T-helper 9 cell (primary cell): ENCODE results near the gene GLIPR2.
"Not testable (repeated sequence)": the region's sequence is repeated elsewhere in the genome, so short reads cannot be mapped to it uniquely, and the experiment has no call there.

Source experiments
- DNase-seq: peaks from one replicate; pipeline ENCODE4 v3.0.0-alpha.2; 2020

The GLIPR2 gene

DNA sequence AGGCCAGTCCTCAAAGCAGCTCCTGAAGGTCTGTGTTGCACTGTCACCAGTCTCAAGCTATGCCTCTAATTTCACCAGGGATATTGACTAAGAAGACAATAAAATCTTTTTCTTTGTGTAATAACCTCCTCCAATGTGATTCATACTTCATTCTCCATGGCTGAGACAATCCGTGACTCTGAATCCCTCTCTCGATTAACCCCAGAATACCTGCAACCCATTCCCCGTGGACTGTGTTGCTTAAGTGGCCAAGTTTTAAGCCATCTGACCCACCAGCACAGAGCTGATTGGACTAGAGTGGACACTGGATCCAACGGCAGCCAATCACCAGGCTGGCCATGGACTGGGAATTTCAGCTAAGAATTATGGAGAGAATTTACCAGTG lies 27.2 kb downstream of the GLIPR2 start:
- DNase-seq, result no peak

DNA sequence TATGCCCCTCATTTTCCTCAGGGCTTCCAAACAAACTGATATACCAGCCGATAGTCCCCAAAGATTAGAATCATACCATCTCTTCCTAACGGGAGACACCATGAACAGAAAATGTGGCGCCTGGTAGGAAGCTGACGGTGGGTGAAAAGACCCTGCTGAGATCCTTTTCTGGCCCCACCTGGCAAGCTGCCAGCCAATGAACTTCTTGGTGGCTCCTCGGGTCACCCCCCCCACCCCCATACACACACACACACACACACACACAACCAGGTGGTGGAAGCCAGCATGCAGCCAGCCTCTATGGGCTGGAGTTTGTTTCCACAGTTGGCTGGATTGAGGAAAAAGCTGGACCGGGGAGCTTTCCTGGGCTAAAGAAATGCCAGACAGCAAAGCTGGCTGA lies 27.8 kb downstream of the GLIPR2 start:
- no peak for DNase-seq

DNA sequence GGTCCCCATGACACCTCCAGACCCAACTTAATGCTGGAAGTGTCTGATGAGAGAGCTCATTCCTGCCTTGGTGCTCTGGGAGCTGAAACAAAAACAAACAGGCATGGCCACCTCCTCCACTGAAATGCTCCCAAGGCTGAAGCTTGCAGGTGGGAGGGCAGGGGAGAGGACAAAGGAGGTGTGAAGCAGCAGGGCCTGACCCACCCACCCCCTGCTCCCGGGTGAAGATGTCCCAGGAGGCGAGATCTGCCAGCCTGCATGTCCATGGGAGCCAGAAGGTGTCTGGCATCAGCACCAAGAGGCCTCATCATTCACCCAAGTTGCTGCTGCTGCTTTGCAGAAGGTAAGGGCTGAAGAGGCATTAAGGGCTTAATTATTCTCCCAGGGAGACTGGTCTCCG lies 28.5 kb downstream of the GLIPR2 start:
- DNase-seq, result no peak

DNA sequence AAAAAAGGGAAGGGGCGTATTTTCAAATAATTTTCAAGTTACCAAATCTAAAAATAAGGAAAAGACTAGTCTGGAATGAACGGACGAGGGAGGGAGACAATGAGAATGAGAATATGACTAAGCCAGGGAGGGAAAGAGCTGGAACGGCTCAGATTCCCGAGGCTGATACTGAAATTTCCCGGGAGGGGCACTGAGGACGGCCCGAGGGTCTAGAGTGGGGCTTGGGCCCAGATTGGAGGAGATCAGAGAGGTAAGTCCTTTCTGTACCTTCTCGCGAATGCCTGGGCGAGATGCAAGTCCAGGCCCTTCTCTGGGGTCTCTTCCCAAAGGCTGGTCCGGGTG lies 29.3 kb downstream of the GLIPR2 start:
- DNase-seq, result no peak

DNA sequence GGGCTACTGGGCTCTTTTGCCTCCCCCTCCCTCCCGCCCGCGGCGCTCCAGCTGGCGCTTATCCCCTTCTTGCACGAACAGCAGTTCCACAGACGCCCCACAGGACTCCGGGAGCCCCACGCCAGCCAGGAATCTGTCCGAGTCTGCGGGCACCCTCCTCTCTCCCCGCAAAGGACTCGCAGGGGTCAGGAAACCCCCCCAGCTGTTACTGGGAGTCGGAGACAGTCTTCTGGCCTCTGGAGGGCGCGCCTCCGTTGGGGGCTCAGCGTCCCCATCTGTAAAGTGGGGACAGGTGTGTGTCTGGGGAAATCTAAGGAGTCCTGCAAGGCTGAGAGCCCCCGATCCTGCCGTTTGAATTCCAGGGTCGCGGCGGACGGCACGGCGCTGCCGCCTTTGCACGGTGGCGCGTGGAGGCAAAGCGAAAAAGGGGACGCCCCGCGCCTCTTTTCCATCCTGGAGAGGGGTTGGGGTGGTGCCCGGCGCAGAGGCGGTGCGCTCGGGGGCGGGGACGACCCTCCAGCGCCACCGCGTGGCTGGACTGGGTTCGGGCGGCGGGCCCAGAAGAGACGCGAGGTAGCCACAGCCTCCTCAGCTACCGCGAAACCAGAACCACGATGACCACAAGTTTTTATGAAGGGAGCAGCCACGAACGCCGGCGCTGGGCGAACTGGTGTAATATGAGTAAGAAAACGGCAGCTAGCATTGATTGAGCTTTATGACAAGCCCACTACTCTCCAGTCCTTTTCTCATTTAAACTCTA lies 29.8 kb downstream of the GLIPR2 start:
- peak; percentile 82 for DNase-seq

DNA sequence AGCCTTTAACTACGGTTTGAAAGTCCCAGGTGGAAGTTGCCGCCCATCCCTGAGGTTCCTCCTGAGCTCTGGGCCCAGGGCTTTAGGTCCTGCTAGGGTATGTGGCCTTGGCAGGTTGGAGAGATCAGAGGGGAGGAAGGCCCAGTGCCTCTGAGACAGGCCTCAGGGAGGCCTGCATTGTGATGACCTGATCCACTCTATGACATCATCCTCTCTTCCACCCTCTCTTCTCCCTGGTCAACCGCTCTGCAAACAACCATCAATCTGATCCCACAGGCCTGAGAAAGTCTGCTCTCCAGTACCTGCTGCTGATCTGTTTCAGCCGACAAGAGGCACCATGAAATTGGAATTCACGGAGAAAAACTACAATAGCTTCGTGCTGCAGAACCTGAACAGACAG lies 32.6 kb downstream of the GLIPR2 start, which contains the start of gene CCIN:
Gene CCIN (plus strand): TSS at position 223 of the 400 bp plus-strand sequence. CDS start 115 bp downstream, at position 338.
- DNase-seq, result no peak

DNA sequence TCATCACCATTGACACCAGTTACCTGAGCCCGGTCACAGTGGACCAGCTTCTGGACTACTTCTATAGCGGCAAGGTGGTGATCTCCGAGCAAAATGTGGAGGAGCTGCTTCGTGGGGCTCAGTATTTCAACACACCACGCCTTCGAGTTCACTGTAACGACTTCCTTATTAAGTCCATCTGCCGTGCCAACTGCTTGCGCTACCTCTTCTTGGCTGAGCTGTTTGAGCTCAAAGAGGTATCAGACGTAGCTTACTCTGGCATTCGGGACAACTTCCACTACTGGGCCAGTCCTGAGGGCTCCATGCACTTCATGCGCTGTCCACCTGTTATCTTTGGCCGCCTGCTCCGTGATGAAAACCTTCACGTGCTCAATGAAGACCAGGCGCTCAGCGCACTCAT lies 33.2 kb downstream of the GLIPR2 start:
- no peak for DNase-seq

DNA sequence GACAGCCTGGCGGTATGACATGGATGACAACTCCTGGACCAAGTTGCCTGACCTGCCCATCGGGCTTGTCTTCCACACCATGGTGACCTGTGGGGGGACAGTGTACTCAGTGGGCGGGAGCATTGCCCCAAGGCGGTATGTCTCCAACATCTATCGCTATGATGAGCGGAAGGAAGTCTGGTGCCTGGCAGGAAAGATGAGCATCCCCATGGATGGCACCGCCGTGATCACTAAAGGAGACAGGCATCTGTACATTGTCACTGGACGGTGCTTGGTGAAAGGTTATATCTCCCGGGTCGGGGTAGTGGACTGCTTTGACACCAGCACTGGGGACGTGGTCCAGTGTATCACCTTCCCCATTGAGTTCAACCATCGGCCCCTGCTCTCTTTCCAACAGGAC lies 34.0 kb downstream of the GLIPR2 start:
- DNase-seq, result no peak

DNA sequence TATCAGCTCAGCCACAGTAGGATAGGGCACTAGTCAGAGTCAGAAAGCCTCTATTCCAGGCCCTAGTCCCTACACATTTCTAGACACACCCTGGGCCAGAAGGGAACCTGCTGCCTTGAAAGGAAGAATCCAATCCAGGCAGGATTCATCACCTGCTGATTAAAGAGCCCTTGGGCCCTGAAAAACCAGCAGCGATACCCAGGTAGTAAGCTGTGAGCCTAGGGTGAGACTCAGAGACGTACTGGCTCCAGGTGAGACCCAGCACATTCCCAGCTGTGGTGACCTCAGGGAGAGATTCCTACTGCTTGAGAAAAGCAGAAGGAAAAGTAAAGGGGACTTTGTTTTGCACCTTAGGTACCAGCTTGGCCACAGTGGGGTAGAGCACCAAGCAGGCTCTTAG lies 37.3 kb downstream of the GLIPR2 start:
- no peak for DNase-seq

DNA sequence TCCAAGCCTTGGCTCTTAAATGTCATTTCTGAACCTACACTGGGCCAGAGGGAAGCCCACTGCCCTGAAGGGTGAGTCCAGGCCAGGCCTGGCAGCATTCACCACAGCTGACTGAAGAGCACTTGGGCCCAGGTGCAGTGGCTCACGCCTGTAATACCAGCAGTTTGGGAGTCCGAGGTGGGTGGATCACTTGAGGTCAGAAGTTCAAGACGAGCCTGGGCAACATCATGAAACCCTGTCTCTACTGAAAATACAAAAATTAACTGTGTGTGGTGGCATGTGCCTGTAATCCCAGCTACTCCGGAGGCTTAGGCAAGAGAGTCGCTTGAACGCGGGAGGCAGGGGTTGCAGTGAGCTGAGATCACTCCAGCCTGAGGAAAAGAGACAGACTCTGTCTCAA lies 37.7 kb downstream of the GLIPR2 start:
- no peak for DNase-seq

DNA sequence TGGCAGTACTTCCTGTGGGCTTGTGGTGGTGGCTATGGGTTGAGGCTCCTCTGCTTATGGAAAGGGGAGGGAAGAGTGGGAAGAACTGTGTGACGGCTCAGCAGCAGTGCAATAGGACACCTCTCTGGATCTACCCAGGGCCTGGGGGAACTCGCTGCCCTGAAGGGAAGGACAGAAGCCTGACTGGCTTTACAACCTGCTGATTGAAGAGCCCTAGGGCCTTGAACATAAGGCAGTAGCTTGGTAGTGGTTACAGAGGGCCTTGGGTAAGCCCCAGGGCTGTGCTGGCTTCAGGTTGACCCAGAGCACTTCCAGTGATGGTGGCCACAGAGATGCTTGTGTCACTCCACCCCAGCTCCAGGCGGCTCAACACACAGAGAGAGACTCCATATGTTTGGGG lies 38.2 kb downstream of the GLIPR2 start:
- no peak for DNase-seq

DNA sequence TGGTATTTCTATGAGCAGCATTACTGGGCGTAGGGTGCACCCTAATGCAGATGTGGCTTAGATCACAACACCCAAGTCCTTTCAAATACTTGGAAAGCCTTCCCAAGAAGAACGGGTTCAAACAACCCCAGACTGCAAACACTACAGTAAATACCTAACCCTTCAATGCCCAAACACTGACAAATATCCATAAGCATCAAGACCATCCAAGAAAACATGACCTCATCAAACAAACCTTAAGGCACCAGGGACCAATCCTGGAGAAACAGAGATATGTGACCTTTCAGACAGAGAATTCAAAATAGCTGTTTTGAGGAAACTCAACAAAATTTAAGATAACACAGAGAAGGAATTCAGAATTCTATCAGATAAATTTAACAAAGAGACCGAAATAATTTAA lies 38.7 kb downstream of the GLIPR2 start:
- not testable (repeated sequence) for DNase-seq

DNA sequence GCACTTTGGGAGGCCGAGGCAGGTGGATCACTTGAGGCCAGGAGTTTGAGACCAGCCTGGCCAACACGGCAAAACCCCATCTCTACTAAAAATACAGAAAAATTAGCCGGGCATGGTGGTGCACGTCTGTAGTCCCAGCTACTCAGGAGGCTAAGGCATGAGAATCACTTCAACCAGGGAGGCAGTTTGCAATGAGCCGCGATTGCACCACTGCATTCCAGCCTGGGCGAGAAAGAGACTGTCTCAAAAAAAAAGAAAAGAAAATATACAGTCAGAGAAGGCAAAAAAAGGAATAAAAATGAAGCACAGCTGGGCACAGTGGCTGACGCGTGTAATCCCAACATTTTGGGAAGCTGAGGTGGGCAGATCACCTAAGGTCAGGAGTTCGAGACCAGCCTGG lies 40.0 kb downstream of the GLIPR2 start:
- DNase-seq, result not testable (repeated sequence)

DNA sequence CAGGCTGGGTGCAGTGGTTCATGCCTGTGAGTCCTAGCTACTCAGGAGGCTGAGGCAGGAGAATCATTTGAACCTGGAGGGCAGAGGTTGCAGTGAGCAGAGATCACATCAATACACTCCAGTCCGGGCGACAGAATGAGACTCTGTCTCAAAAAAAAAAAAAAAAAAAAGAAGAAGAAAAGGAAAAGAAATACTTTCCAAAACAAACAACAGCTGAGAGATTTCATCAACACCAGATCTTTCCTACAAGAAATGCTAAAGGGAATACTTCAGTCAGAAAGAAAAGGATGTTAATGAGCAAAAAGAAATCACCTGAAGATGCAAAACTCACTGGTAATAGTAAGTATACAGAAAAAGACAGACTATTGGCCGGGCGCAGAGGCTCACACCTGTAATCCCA lies 41.0 kb downstream of the GLIPR2 start:
- DNase-seq, result no peak

DNA sequence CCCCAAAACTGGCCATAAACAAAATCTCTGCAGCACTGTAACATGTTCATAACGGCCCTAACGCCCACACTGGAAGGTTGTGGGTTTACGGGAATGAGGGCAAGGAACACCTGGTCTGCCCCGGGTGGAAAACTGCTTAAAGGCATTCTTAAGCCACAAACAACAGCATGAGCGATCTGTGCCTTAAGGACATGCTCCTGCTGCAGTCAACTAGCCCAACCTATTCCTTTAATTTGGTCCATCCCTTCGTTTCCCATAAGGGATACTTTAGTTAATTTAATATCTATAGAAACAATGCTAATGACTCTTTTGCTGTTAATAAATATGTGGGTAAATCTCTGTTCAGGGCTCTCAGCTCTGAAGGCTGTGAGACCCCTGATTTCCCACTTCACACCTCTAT lies 43.7 kb downstream of the GLIPR2 start:
- not testable (repeated sequence) for DNase-seq

DNA sequence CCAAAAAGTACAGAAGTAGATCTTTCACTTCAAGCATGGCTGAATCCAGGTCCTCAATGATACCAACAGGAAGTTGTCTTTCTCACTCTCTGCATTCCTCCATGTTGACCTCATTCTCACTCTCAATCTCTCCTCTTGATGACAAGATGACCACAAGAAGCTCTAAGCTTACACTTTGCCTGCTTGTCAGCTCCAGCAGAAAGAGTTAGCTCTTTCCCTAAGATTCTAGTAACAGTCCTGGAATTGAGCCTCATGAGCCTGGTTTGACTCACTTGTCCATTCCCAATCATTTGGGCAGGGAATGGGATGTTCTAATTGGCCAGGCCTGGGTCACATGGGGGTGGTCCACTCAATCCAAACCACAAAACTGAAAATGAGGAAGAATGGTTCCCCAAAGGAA lies 50.9 kb downstream of the GLIPR2 start:
- DNase-seq, result no peak

DNA sequence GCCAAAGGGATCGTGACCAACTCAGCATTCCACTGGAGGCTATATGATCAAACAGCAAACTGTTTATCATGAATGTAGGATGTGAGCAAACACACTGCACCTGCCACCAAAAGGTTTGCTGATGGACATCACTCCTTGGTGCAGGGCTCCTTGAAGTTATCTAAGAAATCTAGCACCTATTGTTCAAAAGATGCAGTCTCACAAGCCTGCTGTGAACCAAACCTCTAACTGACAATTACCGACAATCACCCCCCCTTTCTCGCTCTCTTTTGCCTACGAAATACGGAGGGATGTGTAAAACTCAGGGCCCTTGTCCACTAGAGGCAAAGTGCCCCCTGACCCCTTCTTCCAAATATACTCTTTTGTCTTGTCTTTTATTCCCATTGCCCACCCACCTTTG lies 51.7 kb downstream of the GLIPR2 start:
- no peak for DNase-seq

DNA sequence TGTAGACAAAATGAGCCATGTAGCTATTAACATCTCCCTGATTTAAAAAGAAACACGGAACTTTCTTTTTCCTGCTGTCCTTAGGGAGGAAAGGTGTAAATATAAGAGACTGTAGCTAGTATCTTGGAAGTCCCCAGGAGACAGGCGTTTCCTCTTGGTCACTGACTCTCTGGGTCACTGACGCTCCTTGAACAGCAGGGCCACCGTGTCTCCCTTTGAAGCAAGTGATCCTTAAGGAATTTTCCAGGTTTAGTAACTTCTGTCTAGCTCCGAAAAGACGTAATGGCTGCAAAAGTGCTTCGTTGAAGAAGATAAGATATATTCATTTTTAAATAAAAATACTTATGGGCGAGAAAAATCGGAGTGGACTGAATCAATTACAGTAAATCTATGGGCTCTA lies 53.4 kb downstream of the GLIPR2 start:
- no peak for DNase-seq

DNA sequence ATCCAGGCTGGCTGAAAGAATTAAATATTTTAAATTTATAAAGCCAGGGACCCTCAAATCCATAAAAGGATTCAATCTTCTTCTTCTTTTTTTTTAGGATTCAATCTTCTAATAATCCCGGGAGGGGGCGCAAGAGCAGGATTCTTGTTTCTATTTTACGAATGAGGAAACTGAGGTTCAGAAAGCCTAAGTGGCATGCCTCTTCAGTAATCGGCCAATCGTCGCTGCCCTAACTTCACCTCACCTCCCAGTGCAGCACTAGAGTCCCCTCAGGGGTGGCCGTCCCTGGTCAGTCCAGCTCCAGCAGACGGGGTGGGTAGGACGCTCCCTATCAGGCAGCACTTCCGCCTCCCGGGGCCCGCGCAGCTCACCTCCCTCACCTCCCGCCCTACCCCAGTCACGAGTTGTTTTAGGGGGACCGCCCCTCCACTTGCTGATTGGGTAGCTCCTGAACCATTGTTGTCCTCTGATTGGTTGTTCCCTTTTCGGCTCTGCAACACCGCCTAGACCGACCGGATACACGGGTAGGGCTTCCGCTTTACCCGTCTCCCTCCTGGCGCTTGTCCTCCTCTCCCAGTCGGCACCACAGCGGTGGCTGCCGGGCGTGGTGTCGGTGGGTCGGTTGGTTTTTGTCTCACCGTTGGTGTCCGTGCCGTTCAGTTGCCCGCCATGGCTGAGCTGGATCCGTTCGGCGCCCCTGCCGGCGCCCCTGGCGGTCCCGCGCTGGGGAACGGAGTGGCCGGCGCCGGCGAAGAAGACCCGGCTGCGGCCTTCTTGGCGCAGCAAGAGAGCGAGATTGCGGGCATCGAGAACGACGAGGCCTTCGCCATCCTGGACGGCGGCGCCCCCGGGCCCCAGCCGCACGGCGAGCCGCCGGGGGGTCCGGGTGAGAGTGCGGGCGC lies 54.1 kb downstream of the GLIPR2 start, which contains the start of gene CLTA:
Gene CLTA (plus strand): TSS at position 534 of the 902 bp plus-strand sequence. CDS start 136 bp downstream, at position 670.
- DNase-seq, result peak; percentile 87

DNA sequence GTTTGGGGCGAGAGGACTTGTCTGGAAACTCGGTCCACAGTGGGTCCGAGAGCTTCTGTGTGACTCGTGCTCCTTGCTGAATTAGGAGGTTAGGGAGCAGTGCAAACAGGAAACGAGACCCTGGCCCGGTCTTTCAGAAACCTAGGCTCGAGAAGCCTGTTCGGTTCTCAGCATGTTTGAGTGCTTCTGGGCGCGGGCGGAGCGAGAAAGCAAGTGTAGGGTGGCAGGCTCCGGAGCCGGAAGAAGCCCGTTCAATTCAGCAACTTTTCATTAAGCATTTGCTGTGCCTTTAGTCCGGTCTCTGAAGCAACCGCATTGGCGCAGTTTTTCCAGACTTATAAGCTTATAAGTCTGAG lies 54.7 kb downstream of the GLIPR2 start:
- DNase-seq, result peak; percentile 37

DNA sequence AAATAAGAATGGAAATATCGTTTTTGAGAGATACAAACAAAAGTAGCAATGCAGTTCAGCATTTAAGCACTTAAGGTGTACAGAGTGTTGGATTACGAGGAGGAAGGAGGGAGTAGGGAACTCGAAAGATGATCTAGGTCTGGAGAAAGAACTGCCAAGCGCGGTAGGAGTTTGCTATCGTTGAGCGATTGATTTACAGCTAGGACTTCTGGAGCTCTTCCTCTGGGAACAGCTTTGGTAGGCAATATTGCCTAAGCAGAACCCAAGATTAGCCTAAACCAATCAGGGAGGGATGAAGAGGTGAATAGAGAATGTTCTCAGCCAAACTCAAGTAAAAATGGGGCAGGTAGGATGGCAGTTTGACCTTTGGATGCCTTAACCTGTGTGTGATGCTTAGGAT lies 55.2 kb downstream of the GLIPR2 start:
- no peak for DNase-seq

DNA sequence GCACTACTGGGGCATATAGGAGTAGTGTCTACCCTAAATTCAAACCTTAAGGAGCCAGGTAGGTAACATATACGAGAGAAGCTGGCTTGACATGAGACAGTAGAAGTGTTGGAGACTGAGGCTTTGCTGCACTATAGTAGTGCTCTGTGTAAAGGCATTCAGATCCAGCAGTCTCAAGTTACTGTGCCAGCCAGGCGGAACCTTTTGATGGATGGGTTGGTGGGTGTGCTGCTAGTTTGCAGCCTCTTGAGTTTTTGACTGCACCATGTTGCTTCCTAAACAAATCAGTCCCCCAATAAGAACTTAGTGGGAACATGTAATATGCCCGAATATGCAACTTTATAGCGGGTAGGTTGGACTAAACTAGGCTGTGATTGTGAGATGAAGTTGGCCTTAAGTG lies 55.7 kb downstream of the GLIPR2 start:
- no peak for DNase-seq

DNA sequence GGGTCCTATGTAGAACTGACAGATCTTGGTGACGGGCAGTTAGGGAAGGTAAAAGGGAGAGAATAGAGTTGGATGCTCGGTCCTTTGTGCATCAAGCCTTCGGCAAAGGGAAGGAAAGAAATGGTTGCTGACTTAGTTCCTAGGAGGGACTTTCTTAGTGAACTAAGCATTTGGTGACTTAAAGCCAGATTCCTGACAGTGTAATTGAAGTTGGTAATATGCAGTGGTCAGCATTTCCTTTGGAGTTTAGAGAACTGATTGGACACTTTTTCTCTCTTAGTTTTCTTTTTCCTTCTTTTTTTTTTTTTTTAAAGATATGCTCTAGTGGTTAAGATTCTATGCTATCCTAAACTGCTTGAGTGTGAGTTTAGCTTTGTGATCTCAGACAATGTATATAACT lies 56.5 kb downstream of the GLIPR2 start:
- no peak for DNase-seq

DNA sequence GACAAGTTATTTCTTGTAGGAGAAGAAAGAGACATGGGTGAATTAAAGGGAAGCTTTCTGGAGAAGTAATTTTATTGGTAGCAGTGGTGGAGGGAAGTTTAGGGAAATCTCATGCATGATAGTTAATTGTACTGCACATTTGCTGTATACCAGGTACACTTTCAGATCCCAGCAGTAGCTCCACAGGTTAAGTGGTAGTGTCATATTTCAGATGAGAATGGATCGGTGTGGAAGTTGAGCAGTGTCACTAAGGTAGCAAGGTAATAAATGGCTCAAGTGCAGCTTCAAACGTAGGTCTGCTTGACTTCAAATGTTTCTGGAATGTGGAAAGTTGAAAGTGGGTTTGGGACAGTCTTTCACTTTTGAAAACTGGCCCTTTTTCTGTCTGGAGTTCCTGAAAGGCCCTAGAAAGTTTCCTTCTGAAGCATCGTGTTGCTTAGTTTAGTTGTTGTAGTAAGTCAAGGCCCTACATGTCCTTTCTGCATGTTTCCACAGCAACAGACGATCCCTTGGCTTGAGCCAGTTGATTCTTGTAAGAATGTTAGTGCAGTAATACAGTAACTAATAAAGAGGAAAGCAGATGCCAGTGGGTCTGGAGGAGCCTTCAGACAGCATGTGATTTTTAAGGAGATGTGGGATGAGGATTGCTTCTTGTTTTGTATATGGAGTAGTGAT lies 57.9 kb downstream of the GLIPR2 start:
- no peak for DNase-seq
